Calu3 (cell line): ENCODE measurements around the gene MLLT10. TPM values are rescaled to one million over a fixed set of nuclear protein-coding genes. Genes with fewer than 3 reads are reported as not detected.

Experiments
- BruUV-seq: library from RNA; stranded (reverse); fragments of 400-500 nt; replicated peaks from 2 replicates; lab custom pipeline; 2021; lab: Mats Ljungman, UMichigan
- CTCF ChIA-PET: fragments of 300-600 bp; sonication (Branson Sonifier 250); formaldehyde crosslinking; loops from one replicate; lab custom pipeline; 2022; ENCODE audit warnings: antibody characterized with exemption; lab: Charles Lee
- DNase-seq: peaks from one replicate; pipeline ENCODE4 v3.0.0; 2022
- H3K27ac Mint-ChIP-seq: one replicate; pipeline ENCODE4 v1.8.0; 2022; ENCODE audit warnings: mixed read lengths; ENCODE audit not compliant: unreplicated experiment
- H3K27me3 Mint-ChIP-seq: one replicate; pipeline ENCODE4 v1.8.0; 2022; ENCODE audit warnings: mixed read lengths; ENCODE audit not compliant: unreplicated experiment
- H3K36me3 Mint-ChIP-seq: one replicate; pipeline ENCODE4 v1.8.0; 2022; ENCODE audit warnings: mild to moderate bottlenecking, moderate library complexity, mixed read lengths; ENCODE audit not compliant: insufficient read depth, unreplicated experiment
- H3K4me1 Mint-ChIP-seq: one replicate; pipeline ENCODE4 v1.8.0; 2022; ENCODE audit warnings: mild to moderate bottlenecking, low read depth, mixed read lengths; ENCODE audit not compliant: unreplicated experiment
- H3K4me3 Mint-ChIP-seq: one replicate; pipeline ENCODE4 v1.8.0; 2022; ENCODE audit warnings: mild to moderate bottlenecking, low read depth, moderate library complexity, mixed read lengths; ENCODE audit not compliant: unreplicated experiment
- H3K9me3 Mint-ChIP-seq: one replicate; pipeline ENCODE4 v1.8.0; 2022; ENCODE audit warnings: low read depth, mixed read lengths; ENCODE audit not compliant: unreplicated experiment
- CTCF ChIP-seq: fragments of 200-600 bp; IDR thresholded peaks from one replicate; pipeline ENCODE4 v1.8.0; 2022; ENCODE audit warnings: antibody characterized with exemption; ENCODE audit not compliant: unreplicated experiment
- intact Hi-C: fragments of 100-400 bp; cut with micrococcal nuclease; formaldehyde crosslinking; loops from one replicate; pipeline ENCODE4 v1.10.0; 2022; ENCODE audit not compliant: unreplicated experiment
- total RNA-seq: library from RNA; stranded (reverse); gene quantifications from 2 replicates; pipeline ENCODE4 v1.2.3, GENCODE V29; 2022

The MLLT10 gene
- total RNA-seq, 1 experiment from 2014 or later = 34.7 TPM

- no peak overlapping the region for H3K4me3 Mint-ChIP-seq
- H3K9me3 Mint-ChIP-seq = no peaks in the 10 kb centered on the region
- peaks cover 66% of the 10 kb centered on the region for H3K27me3 Mint-ChIP-seq
- H3K27ac Mint-ChIP-seq = no peak overlapping the region
- peaks cover under 1% of the 10 kb centered on the region for H3K36me3 Mint-ChIP-seq
- no peaks in the 10 kb centered on the region for H3K4me1 Mint-ChIP-seq
- no peak for DNase-seq
- intact Hi-C loops = no loop called here
- CTCF ChIA-PET = no interaction called here
- no TSS peak for BruUV-seq
- TF ChIP-seq CTCF = no peak
These were observed 31.7 kb upstream of the MLLT10 start for GRCh38 chr10:21502348-21502740.

GRCh38 chr10:21503542-21503941 lies 30.5 kb upstream of the MLLT10 start:
- Mint-ChIP-seq H3K9me3 (no peaks in the 10 kb centered on the region), H3K4me3 (no peak overlapping the region), H3K36me3 (no peaks in the 10 kb centered on the region), H3K27me3 (peaks cover 63% of the 10 kb centered on the region), H3K27ac (no peak overlapping the region), H3K4me1 (no peaks in the 10 kb centered on the region)
- no peak for TF ChIP-seq CTCF
- CTCF ChIA-PET = no interaction called here
- intact Hi-C loops = no loop called here
- no TSS peak for BruUV-seq
- DNase-seq = no peak

- Mint-ChIP-seq H3K4me3 (no peak overlapping the region), H3K27me3 (peaks cover 51% of the 10 kb centered on the region), H3K9me3 (no peaks in the 10 kb centered on the region), H3K36me3 (no peaks in the 10 kb centered on the region), H3K27ac (no peak overlapping the region), H3K4me1 (no peaks in the 10 kb centered on the region)
- TF ChIP-seq CTCF = no peak
- CTCF ChIA-PET = no interaction called here
- no TSS peak for BruUV-seq
- intact Hi-C loops = no loop called here
- DNase-seq = no peak
These were observed 28.2 kb upstream of the MLLT10 start for GRCh38 chr10:21505711-21506278.

GRCh38 chr10:21506351-21506750 lies 27.7 kb upstream of the MLLT10 start:
- Mint-ChIP-seq H3K9me3 (no peaks in the 10 kb centered on the region), H3K4me1 (no peaks in the 10 kb centered on the region), H3K27me3 (peaks cover 49% of the 10 kb centered on the region), H3K27ac (no peak overlapping the region), H3K36me3 (no peaks in the 10 kb centered on the region), H3K4me3 (no peak overlapping the region)
- no peak for TF ChIP-seq CTCF
- intact Hi-C loops = no loop called here
- BruUV-seq = no TSS peak
- DNase-seq = no peak
- CTCF ChIA-PET = no interaction called here
